ENCODE results near the gene EDIL3.
"Not testable (repeated sequence)": the region's sequence is repeated elsewhere in the genome, so short reads cannot be mapped to it uniquely, and the experiment has no call there.

Gene EDIL3

GRCh38 chr5:84297641-84298040, 87.0 kb downstream of the EDIL3 start:
- DNase-seq: not testable (repeated sequence)

- no peak for DNase-seq
Observed at GRCh38 chr5:84292788-84293653, 91.7 kb downstream of the EDIL3 start.

GRCh38 chr5:84292000-84292642, 92.6 kb downstream of the EDIL3 start:
- no peak for DNase-seq

GRCh38 chr5:84290673-84291072, 94.0 kb downstream of the EDIL3 start:
- DNase-seq: no peak

GRCh38 chr5:84290161-84290560, 94.5 kb downstream of the EDIL3 start:
- DNase-seq: no peak

GRCh38 chr5:84287951-84288350, 96.7 kb downstream of the EDIL3 start:
- DNase-seq: no peak

- no peak for DNase-seq
Observed at GRCh38 chr5:84286662-84287061, 98.0 kb downstream of the EDIL3 start.

- no peak for DNase-seq
Observed at GRCh38 chr5:84285641-84286637, 98.7 kb downstream of the EDIL3 start.

- no peak for DNase-seq
Observed at GRCh38 chr5:84281383-84281782, 103.3 kb downstream of the EDIL3 start.

GRCh38 chr5:84279234-84279633, 105.4 kb downstream of the EDIL3 start:
- no peak for DNase-seq

GRCh38 chr5:84275609-84276008, 109.1 kb downstream of the EDIL3 start:
- no peak for DNase-seq

- DNase-seq: no peak
Observed at GRCh38 chr5:84274585-84275468, 109.9 kb downstream of the EDIL3 start.

- no peak for DNase-seq
Observed at GRCh38 chr5:84273517-84273883, 111.2 kb downstream of the EDIL3 start.

GRCh38 chr5:84272771-84273516, 111.7 kb downstream of the EDIL3 start:
- no peak for DNase-seq

GRCh38 chr5:84265739-84266550, 118.7 kb downstream of the EDIL3 start:
- DNase-seq: no peak

GRCh38 chr5:84265130-84265529, 119.5 kb downstream of the EDIL3 start:
- DNase-seq: no peak

GRCh38 chr5:84260939-84261338, 123.7 kb downstream of the EDIL3 start:
- no peak for DNase-seq

GRCh38 chr5:84260140-84260539, 124.5 kb downstream of the EDIL3 start:
- DNase-seq: no peak

GRCh38 chr5:84259283-84260045, 125.2 kb downstream of the EDIL3 start:
- no peak for DNase-seq

- DNase-seq: no peak
Observed at GRCh38 chr5:84257061-84257460, 127.6 kb downstream of the EDIL3 start.
